Gastrocnemius medialis (tissue), 4 donors: ENCODE data around the gene PRAMEF14. TPM values are rescaled to one million over a fixed set of nuclear protein-coding genes. Genes with fewer than 3 reads are reported as not detected.

Experiments
- total RNA-seq, 4 donors: library from RNA; depleted of rRNA; stranded (reverse); fragments of >200 nt; gene quantifications; one replicate each; pipeline versions ENCODE4 v1.1.0 to v1.2.3, GENCODE V29; 2016

Gene PRAMEF14
- total RNA-seq, 4 donors from 2014 or later: not detected

Other genes with a start within 250 kb of the PRAMEF14 start
- gene HNRNPCL2, start 230.3 kb downstream of the PRAMEF14 start, total RNA-seq: not detected
- gene PRAMEF26, start 191.1 kb downstream of the PRAMEF14 start, total RNA-seq: not detected
- not detected for gene HNRNPCL4, start 181.5 kb downstream of the PRAMEF14 start, total RNA-seq
- gene PRAMEF9, start 175.3 kb downstream of the PRAMEF14 start, total RNA-seq: not detected
- gene PRAMEF13, start 145.7 kb downstream of the PRAMEF14 start, total RNA-seq: not detected
- not detected for gene PRAMEF18, start 121.0 kb downstream of the PRAMEF14 start, total RNA-seq
- not detected for gene PRAMEF5, start 92.9 kb downstream of the PRAMEF14 start, total RNA-seq
- not detected for gene PRAMEF8, start 62.0 kb downstream of the PRAMEF14 start, total RNA-seq
- not detected for gene PRAMEF33, start 43.6 kb downstream of the PRAMEF14 start, total RNA-seq
- not detected for gene PRAMEF15, start 31.6 kb downstream of the PRAMEF14 start, total RNA-seq
- gene PRAMEF19, start 24.8 kb upstream of the PRAMEF14 start, total RNA-seq: not detected
- not detected for gene PRAMEF17, start 42.5 kb upstream of the PRAMEF14 start, total RNA-seq
- not detected for gene PRAMEF20, start 63.3 kb upstream of the PRAMEF14 start, total RNA-seq
- gene LRRC38, start 166.9 kb upstream of the PRAMEF14 start, total RNA-seq: 1 to 10 TPM; 2.1 to 6.8 (median 5.7) TPM
- gene PDPN, start 236.7 kb upstream of the PRAMEF14 start, total RNA-seq: 10 to 100 TPM in 2 of 4 donors, 1 to 10 TPM in 2; 9.8 to 42.5 (median 21.3) TPM